ENCODE results near the gene CHD9. TPM values are rescaled to one million over a fixed set of nuclear protein-coding genes. Genes with fewer than 3 reads are reported as not detected.

The CHD9 gene
- total RNA-seq, 1 donor from 2014 or later = 34.1 TPM

GRCh38 chr16:53334581-53334980 lies 279.8 kb downstream of the CHD9 start:
- no peak for DNase-seq (ENCODE audit: low read depth)

DNA sequence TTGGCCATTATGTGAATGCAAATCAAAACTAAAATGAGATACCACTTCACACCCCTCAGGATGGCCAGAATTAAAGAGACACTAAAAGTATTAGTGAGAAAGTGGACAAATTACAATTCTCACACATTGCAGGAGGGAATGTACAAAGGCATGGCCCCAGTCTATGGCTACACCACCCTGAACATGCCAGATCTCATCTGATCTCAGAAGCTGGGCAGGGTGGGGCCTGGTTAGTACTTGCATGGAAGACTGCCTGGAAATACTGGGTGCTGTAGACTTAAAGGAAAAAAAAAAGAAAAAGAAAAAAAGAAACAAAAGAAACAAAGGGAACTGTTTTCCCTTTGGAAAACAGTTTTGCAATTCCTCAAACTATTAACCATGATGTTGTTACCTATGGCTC lies 282.5 kb downstream of the CHD9 start:
- no peak for TF ChIP-seq CTCF (IDR thresholded peaks at IDR 0.05; ENCODE audit: insufficient read depth, low read length, poor library complexity, severe bottlenecking)
- DNase-seq (ENCODE audit: low read depth) = no peak
- Histone ChIP-seq H3K27me3 (ENCODE audit: control insufficient read depth, insufficient read depth, low read length) (no peaks in the 10 kb centered on the region), H3K4me3 (ENCODE audit: low read depth, low read length) (no peak overlapping the region), H3K36me3 (ENCODE audit: control insufficient read depth, insufficient read depth, low read length) (no peaks in the 10 kb centered on the region)

More at GRCh38 chr16:53334581-53334980, 279.8 kb downstream of the CHD9 start:
- Histone ChIP-seq H3K36me3 (ENCODE audit: control insufficient read depth, insufficient read depth, low read length) (no peaks in the 10 kb centered on the region), H3K27me3 (ENCODE audit: control insufficient read depth, insufficient read depth, low read length) (no peaks in the 10 kb centered on the region), H3K4me3 (ENCODE audit: low read depth, low read length) (no peak overlapping the region)
- TF ChIP-seq CTCF (IDR thresholded peaks at IDR 0.05; ENCODE audit: insufficient read depth, low read length, poor library complexity, severe bottlenecking) = no peak

GRCh38 chr16:53341792-53342191 lies 287.0 kb downstream of the CHD9 start:
- Histone ChIP-seq H3K4me3 (ENCODE audit: low read depth, low read length) (no peak overlapping the region), H3K27me3 (ENCODE audit: control insufficient read depth, insufficient read depth, low read length) (no peaks in the 10 kb centered on the region), H3K36me3 (ENCODE audit: control insufficient read depth, insufficient read depth, low read length) (no peaks in the 10 kb centered on the region)
- DNase-seq (ENCODE audit: low read depth) = no peak
- TF ChIP-seq CTCF (IDR thresholded peaks at IDR 0.05; ENCODE audit: insufficient read depth, low read length, poor library complexity, severe bottlenecking) = no peak

DNA sequence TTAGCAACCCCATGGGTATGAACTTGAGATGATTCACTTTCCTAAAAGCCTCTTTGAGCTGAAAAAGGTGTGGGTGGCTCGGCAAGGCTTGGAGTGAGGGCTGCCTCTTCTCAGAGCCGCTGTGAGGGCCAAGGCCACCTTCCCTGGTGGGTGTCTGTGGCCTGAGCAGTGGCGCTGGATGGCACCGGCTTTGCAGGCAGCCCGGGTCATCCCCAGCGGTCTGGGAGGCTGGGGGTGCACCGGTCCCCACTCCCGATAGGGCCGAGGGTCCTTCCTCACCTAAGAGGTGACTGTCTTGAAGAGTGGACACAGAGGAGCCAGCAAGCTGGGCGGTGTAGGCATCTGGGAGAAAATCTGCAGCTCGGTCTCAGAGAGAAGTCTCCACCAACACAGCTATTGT lies 300.3 kb downstream of the CHD9 start:
- DNase-seq (ENCODE audit: low read depth) = no peak
- H3K4me3 ChIP-seq (ENCODE audit: low read depth, low read length) = no peak overlapping the region
- no peak for TF ChIP-seq CTCF (IDR thresholded peaks at IDR 0.05; ENCODE audit: insufficient read depth, low read length, poor library complexity, severe bottlenecking)
- no peaks in the 10 kb centered on the region for H3K36me3 ChIP-seq (ENCODE audit: control insufficient read depth, insufficient read depth, low read length)
- H3K27me3 ChIP-seq (ENCODE audit: control insufficient read depth, insufficient read depth, low read length) = no peaks in the 10 kb centered on the region

GRCh38 chr16:53356478-53357207 lies 301.9 kb downstream of the CHD9 start:
- TF ChIP-seq CTCF (IDR thresholded peaks at IDR 0.05; ENCODE audit: insufficient read depth, low read length, poor library complexity, severe bottlenecking) = peak; percentile 2
- Histone ChIP-seq H3K27me3 (ENCODE audit: control insufficient read depth, insufficient read depth, low read length) (no peaks in the 10 kb centered on the region), H3K4me3 (ENCODE audit: low read depth, low read length) (no peak overlapping the region), H3K36me3 (ENCODE audit: control insufficient read depth, insufficient read depth, low read length) (no peaks in the 10 kb centered on the region)
- DNase-seq (ENCODE audit: low read depth) = no peak

DNA sequence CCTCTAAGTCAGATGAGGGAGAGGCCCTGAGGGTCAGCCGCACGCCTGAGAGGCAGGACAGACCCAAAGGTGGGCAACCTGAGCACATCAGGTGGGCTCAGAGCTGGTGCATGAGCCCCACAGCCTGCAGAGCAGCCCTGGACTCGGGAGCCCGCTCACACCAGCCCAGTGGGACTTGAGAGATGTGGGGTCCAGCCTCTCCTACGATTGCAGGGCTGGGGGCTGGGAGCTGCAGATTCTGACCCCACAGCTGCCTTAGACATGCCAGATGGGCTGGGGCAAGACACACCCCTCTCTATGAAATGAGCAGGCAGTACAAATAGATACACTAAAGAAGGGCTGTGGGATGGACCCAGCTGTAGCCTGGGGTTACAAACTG lies 302.4 kb downstream of the CHD9 start:
- TF ChIP-seq CTCF (IDR thresholded peaks at IDR 0.05; ENCODE audit: insufficient read depth, low read length, poor library complexity, severe bottlenecking) = no peak
- H3K36me3 ChIP-seq (ENCODE audit: control insufficient read depth, insufficient read depth, low read length) = no peaks in the 10 kb centered on the region
- DNase-seq (ENCODE audit: low read depth) = no peak

More for the DNA sequence above, 302.4 kb downstream of the CHD9 start:
- no peak overlapping the region for H3K4me3 ChIP-seq (ENCODE audit: low read depth, low read length)
- no peaks in the 10 kb centered on the region for H3K27me3 ChIP-seq (ENCODE audit: control insufficient read depth, insufficient read depth, low read length)
